Measurements from ENCODE around the gene GLIS1.

Gene GLIS1

DNA sequence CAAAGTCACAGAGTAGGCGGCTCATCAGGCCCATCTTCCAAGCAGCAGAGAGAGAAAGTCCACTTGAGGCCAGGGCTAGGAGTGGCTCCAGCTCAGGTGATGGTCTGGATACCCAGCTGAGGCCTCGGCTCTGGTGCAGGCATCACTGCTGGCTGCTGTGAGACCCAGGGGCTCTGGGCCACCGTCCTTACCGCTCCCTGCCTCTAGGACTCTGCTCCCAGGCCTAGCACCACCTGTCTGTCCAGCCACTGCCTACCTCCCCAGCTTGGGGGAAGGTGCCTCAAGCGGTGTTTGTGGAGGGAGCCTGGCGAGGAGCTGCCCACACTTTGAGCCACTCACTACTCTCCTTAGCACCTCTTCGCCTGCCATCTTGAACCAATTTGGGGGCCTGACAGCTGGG is 221.9 kb downstream of the GLIS1 start:
- in situ Hi-C loops (cut with MboI; ENCODE audit: low sequenced_read_pairs): no loop called here

DNA sequence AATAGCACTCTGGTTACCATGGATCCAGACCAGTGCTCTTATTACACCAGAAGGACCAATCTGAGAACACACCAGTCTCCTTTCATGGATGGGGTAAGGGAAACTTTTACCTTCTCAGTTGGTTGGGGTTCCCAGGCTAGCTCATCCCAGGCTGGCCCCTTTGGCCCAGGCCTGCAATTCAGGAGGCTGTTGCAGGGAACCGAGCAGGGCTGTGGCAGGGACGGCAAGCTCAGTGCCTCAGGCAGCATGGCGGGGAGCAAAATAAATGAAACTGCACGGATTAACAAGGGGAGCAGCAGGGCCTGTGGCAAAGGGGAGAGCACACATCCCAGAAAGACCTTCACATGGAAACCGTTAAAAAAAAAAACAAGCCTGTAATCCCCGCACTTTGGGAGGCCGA is 222.8 kb downstream of the GLIS1 start:
- in situ Hi-C loops (cut with MboI; ENCODE audit: low sequenced_read_pairs): no loop called here

DNA sequence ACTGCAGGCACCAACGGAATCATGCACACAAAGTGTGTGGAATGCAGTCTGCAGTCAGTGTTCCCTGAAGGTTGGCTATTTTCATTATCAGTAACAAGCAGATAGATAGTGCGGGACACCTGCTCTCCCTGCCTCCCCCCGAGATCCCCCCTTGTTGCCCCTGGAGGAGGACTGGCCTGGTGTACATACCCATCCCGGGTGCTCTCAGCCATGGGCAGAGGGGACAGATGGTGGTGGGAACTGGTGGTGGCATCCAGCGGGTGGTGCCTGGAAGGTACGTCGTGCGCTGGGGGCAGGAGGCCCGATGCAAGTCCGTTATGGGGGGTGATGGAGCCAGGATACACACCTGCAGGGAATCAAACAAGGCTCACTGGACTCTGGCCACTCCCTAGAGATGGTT is 224.5 kb downstream of the GLIS1 start:
- in situ Hi-C loops (cut with MboI; ENCODE audit: low sequenced_read_pairs): no loop called here

DNA sequence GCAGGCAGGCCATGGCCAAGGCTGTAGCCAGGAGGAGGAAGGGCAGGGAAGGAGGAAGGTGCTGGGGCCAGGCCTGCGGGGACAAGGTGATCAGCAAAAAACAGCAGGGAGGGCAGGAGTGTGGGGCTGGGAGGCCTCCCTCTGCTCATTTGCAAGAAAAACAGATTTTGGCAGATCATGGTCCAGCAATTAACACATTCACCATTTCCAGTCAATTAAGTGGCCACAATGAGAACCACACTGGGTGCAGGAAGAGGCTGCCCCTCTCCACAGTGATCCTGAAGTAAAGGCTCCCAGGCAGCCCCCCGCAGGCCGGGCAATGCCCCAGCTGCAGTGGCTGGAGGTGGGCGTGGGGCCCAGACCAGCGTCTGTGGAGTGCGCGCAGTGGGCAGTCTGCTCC is 225.1 kb downstream of the GLIS1 start:
- in situ Hi-C loops (cut with MboI; ENCODE audit: low sequenced_read_pairs): no loop called here

DNA sequence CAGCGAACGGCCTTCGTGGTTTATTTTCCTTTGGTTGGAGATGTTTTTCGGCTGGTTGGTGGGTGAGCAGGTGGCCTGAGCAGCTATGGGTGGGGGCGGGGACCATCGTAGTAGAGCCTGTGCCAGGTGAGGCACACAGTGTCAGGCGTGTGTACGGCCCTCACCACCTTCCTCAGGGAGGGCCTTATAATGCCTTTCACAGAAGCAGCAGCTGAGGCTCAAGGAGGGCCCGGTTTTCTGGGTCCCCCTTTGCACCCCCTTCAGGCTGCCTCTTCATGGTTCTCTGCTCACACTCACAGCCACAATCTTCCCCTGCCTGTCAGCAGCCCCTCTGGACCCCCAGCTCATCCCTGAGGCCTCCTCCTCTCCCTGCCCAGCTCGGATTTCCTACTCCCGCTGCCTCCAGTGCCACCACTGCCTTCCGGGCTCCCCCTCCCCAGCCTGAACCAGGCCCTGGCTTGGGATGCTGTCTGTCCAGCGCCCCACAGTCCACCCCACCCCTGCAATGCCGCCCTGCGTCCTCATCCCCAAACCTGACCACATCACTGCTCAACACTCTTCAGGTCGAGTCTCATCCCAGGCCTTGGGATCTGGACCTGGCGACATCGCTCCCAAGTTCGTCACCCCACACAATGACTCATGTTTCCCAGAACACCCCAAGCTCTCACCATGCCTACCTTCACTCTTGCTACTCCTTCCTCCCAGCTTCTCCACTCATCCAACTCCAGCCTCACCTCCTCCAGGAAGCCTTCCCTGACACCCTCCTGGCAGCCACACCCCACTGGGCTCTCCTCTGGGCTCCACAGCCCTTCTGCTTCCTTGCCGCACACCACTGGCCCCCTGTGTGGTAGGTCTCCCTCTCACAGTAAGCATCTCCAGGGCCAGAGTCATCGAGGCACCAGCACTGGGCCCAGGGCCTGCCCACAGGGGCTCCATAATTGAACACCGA is 225.9 kb downstream of the GLIS1 start:
- in situ Hi-C loops (cut with MboI; ENCODE audit: low sequenced_read_pairs): no loop called here

DNA sequence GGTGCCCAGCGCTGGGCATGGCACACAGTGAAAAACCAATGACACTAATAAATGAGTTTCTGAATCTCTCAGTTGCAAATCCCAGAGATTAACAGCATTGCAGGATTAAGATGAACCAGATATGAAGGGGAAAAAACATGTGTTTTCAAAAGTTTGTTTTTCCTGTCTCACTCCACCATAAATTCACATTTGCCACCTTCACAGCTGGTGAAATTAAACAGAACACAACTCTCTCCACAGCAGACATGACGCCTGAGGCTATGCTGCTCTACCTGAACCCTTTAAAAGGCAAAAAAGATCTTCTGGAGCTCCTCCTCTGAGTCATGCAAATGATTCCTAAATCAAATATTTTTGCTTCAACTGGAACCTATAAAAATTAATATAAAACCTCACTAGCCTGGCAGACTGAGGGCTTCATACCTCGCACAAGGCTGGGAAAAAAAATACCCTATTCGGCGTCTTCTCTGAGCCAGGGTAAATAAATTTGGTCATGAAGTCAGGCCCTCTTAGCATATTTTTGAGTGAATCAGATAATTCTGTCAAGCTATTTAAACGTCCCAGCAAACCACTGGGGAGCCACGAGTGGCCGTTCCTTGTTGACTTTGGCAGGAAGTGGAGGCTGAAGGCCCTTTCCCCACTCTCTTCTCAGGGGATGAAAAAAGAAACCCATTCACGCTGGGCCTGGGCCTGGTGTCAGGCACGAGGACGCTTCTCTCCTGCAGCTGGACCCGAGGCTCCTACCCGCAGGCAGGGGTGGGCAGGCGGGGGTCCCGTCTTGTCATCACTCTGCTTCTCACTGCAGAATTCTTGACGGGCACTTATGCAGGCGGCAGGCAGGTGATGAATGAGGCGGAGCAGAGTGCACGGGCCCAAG is 226.8 kb downstream of the GLIS1 start:
- in situ Hi-C loops (cut with MboI; ENCODE audit: low sequenced_read_pairs): no loop called here

DNA sequence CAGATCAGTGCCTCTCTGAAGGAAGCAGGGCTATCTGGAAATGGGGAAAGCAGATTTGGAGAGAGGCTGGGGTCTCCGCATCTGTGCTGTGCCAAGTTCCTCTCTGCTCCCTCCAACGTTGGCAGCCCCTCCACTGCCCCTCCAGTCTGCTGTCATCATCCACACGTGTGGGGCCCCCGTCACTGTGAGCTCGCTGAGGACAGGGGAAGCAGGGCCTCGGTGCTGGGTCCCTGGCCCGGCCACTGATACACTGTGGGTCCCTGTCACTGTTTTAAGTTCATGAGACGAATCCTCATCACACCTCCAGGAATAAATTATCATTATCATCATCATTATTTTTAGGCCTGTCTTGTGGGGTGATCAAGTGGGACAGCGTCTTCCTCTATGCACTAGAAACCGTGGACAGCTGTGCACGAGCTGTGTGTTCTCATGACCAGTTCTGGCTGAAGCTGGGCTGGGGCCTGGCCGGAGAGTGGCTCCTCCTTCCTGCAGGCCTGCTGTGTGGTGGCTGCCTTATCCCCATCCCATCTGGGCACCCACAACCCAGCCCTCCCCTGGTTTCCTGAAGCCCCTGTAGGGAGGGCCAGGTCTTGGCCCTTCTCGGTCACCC is 227.5 kb downstream of the GLIS1 start:
- in situ Hi-C loops (cut with MboI; ENCODE audit: low sequenced_read_pairs): no loop called here

DNA sequence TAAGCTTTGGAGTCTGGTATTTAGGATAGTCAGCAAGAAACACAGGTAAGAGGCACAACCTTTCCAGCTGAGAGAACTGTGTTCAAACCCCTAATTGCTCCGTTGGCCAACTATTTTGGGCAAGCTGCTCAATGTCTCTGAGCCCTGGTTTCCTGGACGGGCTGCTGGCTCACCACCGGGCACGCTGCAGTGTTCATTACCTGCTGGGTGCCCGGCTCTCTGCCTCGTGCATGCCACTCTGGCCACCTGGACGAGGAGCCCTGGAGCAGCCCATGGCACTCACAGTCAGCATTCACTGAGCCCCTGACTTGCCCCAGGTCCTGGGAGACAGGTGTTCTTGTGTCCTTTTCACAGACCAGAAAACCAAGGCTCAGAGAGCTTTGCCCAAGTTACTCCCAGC is 228.7 kb downstream of the GLIS1 start:
- in situ Hi-C loops (cut with MboI; ENCODE audit: low sequenced_read_pairs): no loop called here

DNA sequence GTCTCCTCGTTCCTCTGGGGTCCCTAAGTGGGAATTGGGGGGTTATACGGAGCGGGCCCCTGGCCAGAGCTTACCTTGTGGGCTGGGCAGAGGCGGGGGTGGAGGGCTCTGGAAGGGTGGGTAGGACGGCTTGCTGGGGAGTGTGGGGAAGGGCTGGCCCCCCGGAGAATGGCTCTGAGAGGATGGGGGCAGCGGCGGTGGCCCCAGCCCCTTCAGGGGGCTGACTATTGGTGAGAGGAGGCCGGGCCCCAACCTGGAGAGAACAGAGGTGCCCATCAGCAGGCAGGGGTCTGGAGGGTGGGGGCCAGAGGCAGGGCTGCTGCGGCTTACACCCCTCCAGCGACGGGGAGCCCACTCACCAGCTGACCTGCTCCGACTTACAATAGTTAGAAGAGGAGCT is 229.2 kb downstream of the GLIS1 start:
- in situ Hi-C loops (cut with MboI; ENCODE audit: low sequenced_read_pairs): no loop called here

DNA sequence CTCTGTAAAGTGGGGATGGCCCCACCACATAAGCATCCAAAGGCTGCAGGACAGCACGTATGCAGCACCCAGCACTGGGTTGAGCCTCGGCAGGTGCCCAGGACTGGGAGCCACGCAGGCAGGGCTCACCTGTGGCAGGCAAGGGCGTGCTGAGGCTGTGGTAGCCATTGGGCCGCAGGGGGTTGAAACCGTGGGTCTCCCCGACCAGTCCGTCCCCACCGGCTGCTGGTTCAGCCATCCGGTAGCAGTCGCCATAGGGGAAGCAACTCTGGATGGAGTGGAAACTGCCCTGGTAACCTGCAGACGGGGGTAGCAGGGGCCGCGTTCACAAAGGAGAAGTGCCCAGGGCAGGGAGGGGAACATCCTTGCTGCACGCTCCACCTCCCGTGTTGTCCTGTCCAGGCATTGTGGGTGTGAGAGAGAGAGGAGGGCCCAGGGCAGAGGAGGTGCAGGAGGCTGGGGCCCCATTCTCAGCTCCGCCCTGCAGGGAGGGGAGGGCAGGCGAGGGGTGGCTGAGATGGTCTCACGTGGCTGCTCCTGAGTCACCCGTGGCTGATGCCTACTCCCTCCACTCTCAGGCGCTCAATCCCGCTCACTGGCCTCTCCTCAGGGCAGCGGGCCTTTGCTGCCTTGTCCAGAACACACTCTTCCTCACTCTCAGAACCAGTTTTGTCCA is 229.8 kb downstream of the GLIS1 start:
- in situ Hi-C loops (cut with MboI; ENCODE audit: low sequenced_read_pairs): no loop called here

DNA sequence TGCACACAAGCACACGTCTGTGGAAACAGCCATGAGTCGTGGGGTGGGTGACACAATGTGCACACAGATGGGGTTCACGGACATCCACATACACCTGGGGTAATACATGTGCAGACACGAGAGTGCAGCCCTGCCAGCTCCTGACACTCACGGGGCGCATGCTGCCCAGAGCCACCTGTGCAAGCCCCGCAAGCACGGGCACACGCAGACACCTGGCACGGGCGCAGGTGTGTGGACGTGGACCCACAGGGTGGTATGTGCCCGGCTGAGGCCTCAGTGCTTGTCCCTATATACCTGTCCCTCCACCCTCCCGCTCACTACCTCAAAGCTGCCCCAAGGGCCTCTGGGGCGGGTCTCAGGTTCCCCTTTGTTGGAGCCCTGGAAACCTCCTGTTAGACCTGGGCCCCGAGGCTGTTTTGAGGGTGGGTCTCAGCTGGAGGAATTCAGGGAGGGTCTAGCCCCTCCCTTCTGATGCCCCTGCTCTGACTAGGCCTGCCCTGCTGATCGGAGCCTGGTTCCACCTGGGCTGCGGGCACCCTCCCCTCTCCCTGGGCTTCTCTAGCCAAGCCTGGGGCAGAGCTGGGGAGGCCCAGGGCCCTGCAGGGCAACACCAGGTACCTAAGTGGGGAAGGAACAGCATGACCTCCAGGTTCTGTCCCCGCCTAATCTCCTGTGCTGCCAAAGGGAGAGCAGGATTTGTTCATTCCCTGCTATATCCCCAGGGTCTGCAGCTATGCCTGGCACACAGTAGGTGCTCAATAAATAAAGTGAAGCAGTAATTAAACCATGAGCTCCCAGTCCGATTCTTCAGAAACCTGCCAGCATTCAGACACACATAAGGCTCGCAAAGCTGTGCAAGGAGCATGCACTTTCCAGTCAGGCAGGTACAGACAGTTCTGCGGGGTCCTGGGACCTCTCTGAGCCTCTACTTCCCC is 230.6 kb downstream of the GLIS1 start:
- in situ Hi-C loops (cut with MboI; ENCODE audit: low sequenced_read_pairs): no loop called here

DNA sequence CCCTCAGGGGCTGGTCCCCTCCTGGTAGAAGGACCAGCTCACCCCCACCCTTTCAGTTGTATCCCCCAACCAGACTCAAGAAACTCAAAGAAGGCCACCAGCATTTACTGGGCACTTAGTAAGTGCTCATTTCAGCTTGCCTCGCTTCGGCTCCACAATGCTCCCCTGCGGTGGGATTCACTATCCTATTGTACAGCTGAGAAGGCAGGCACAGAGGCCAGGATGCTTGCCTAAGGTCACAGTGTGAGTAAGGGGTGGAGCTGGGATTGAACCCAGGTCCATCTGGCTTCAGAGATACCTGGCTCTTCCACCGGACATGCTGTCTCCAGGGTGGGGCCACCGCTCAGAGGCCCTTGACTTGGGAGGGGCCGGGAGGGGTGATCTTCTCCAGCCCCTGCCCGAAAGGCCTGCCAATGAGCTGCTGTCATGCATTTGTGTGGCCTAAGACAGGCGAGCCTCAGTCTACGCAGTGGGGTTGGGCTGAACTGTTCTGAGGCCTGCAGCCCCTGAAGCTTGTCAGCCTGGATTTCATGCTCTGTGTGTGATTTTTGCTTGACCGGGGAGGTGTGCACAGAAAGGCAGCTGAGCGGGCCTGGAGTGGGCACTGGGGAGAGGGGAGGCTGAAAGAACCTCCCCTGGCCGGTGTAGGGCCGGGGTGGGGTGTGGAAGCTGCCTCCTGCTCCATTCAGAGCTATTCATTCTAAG is 231.7 kb downstream of the GLIS1 start:
- in situ Hi-C loops (cut with MboI; ENCODE audit: low sequenced_read_pairs): no loop called here

DNA sequence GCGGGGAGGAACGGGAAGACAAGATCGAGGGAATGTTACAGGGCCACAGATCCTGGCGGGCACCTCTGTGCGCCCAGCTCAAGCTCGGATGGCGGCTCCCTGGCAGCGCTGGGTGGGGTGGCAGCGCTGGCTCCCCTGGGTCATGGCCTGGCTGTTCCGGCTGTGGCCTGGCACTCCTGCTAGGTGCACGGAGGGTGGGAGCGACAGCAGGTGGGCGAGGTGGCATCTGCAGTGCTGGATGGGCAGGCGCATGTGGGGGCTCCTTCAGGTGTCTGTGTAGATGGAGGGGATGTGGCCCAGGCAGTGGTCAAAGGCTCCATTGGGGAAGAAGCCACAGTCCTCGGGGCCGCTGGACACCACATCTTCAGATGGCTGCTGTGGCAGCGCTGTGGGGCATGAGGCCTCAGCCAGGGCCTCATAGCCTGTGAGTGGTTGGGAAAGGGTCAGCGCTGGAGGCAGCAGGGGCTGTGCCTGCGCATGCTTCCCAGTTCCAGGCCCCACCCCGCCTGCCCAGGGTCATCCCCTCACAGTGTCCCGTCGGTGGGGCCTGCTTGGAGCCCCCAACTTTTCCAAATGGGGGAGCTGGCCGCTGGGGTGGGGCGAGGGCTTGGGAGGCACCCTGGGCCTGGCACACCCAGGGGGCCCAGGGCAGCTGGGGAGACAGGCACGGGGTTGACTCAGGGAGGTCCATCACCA is 232.5 kb downstream of the GLIS1 start:
- in situ Hi-C loops (cut with MboI; ENCODE audit: low sequenced_read_pairs): no loop called here

DNA sequence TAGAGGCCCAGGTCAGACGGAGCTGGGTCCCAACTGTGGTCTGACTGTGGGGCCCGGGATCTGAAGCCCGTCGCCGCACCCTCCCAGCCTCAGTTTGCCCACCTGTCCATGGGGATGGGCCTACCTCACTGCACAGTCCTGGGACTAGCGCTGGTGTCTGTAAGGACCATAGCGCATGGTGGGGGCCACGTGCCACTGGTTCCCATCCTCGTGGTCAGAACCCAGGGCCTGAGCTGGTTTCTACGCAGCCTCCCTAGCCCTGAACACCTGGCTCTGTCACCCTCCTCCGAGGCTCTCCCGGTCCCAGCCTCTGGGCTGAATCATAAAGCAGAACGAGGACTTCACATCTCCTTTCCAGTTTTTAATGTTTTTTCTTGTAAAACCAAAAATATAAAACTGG is 233.1 kb downstream of the GLIS1 start:
- in situ Hi-C loops (cut with MboI; ENCODE audit: low sequenced_read_pairs): no loop called here

DNA sequence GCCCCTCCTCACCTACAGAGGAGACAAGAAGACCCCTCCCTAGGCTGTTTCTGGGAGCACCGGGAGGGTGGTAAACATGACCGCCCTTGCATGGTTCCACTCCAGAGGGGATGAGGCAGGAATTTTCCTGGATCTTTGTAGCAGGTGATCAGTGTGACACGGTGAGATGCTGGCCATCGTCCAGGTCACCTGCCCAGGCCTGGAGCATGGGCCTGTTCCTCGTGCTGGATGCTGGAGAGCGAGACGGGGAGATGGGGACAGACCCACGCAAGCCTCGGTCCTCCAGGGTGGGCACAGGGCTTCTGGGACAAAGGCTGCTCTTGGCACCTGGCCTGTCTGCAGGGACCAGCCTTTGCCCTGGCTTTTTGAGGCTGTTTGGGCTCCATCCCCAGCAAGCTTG is 233.6 kb downstream of the GLIS1 start:
- in situ Hi-C loops (cut with MboI; ENCODE audit: low sequenced_read_pairs): no loop called here

DNA sequence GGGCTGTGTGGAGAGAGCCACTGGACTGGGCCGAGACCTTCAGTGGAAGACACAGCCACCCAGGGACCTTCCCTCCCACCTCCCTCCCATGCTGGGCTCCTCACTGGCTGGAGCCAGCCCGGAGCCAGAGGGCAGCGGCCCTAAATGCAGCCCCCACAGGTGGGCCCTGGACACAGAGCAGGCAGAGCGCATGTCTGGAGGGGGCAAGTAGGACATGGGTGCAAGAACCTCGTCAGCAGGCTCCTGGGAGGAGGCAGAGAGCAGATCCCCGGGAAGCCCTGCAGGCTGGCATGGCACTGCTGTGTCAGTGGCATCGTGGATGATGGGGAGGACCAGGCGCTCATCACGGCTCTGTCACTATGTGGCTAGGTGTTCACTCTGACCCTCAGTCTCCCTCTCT is 234.1 kb downstream of the GLIS1 start:
- in situ Hi-C loops (cut with MboI; ENCODE audit: low sequenced_read_pairs): no loop called here

DNA sequence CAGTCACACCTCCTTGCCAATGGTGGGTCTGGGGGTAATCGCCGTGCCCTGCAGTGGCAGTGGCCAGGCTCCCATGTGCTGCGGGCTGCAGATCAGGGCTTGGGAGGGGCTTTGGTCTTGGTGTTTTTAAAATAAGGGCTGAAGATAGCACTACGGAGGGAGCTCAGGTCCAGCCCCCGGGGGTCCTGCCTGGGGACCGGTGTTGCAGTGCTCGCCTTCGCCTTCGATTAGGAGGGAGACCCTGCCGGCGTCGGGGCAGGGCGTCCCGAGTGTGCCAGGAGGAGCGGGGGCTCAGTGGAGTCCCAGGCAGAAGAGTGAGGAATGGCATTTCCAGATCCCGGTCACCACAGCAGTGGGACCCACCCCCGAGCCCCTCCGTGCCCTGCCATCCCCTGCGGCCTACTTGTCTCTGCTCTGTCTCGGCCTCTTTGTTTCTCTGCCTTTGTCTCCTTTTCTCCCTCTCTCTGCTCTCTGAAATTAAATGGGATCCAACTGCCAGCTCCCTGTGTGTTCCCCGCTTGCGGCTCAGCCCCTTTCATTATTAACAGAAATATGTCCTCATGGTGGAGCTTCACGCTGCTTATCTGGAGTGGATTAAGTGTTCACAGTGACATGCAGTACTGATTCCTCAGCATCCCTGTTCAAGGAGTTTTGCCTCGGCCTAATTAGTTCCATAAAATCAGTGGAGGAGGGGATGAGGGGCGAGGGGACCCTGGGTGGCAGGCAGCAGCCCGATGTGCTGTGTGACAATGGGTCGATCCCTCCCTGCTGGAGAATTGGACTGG is 235.3 kb downstream of the GLIS1 start:
- in situ Hi-C loops (cut with MboI; ENCODE audit: low sequenced_read_pairs): no loop called here

All from HL-60/S4 treated with phorbol 12-myristate 13-acetate at 8.2 ng/mL for 4 days and 3 days (cell line).